ENCODE results near the gene STEAP2.

Gene STEAP2

DNA sequence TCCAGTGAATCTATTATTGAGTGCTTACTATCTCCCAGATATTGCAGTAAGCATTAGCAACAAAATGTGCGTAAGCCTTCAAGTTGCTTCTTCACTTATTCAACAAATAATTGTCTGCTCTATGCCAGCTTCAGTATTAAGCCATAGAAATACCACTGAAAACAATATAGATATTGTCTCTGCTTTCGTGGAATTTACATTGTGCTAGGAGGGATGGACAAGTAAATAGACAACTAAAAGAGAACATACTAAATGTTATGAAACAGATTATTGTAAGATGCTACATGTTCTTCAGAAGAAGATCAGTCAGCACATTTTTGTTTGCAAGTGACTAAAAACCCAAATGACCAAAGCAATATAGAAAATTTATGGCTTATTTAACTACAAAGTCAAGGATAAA, 60.7 kb downstream of the STEAP2 start:
- no peak for DNase-seq (ENCODE audit: low read depth)

- DNase-seq (ENCODE audit: low read depth), result no peak
Observed at GRCh38 chr7:90274161-90274560, 62.6 kb downstream of the STEAP2 start.

GRCh38 chr7:90276033-90276728, 64.6 kb downstream of the STEAP2 start:
- DNase-seq (ENCODE audit: low read depth), result no peak
